ENCODE measurements around the gene INAFM1. TPM values are rescaled to one million over a fixed set of nuclear protein-coding genes. Genes with fewer than 3 reads are reported as not detected.

INAFM1 gene
- total RNA-seq, 8 experiments from 2014 or later, result 3.4 to 17.5 (median 10.4) TPM

- in situ Hi-C loops (cut with MboI; ENCODE audit: low pct_unique_long_range_greater_than_20kb in 2 of 9, low sequenced_read_pairs in 9 of 9, unreplicated experiment in 9 of 9), result loop anchor here in 1 of 9 experiments (25.0 kb wide), 1 partner anchor 94 kb away; the partner anchor contains the start of gene SAE1
- peak overlapping the region; percentile 81 to 86 for H3K27ac ChIP-seq
- H3K4me1 ChIP-seq (replicated peaks in 1 of 2), result peaks cover 11 to 12% of the 10 kb centered on the region in 2 donors
- peak; percentile 22 to 47 (median 36) for ATAC-seq (replicated peaks in 6 of 8)
- WGBS, 10 experiments, result 17 to 73% (median 43%) methylated on average over 1 to 5 of the region's 51 CpGs; no CpG with 5 or more reads in 5 of the 10 experiments
- peak overlapping the region; percentile 56 to 98 (median 85) for H3K4me3 ChIP-seq
These were observed 43.2 kb upstream of the INAFM1 start for GRCh38 chr19:47231215-47232054.

- peaks cover 4 to 6% of the 10 kb centered on the region in 2 donors for H3K4me1 ChIP-seq (replicated peaks in 1 of 2)
- in situ Hi-C loops (cut with MboI; ENCODE audit: low pct_unique_long_range_greater_than_20kb in 2 of 9, low sequenced_read_pairs in 9 of 9, unreplicated experiment in 9 of 9), result loop anchor here in 1 of 9 experiments (25.0 kb wide), 1 partner anchor 95 kb away; the partner anchor contains the start of gene SAE1
- 12 to 92% (median 77%) methylated on average over 4 to 13 of the region's 16 CpGs for WGBS, 10 experiments
- no peak overlapping the region for H3K4me3 ChIP-seq
- ATAC-seq (replicated peaks in 6 of 8), result peak in 2 of 8 experiments; percentile 5 to 9
- H3K27ac ChIP-seq, result peak overlapping the region in 1 of 2 donors; percentile 21
These were observed 42.1 kb upstream of the INAFM1 start for GRCh38 chr19:47232422-47233211.

GRCh38 chr19:47236072-47236675 is 38.5 kb upstream of the INAFM1 start:
- WGBS, 10 experiments, result 60 to 100% (median 80%) methylated on average over 1 to 7 of the region's 12 CpGs; no CpG with 5 or more reads in 1 of the 10 experiments
- ATAC-seq (replicated peaks in 6 of 8), result no peak
- Histone ChIP-seq H3K4me1 (replicated peaks in 1 of 2) (peaks cover 21 to 24% of the 10 kb centered on the region in 2 donors), H3K4me3 (no peak overlapping the region), H3K27ac (no peak overlapping the region)
- in situ Hi-C loops (cut with MboI; ENCODE audit: low pct_unique_long_range_greater_than_20kb in 2 of 9, low sequenced_read_pairs in 9 of 9, unreplicated experiment in 9 of 9), result loop anchor here in 1 of 9 experiments (25.0 kb wide), 1 partner anchor 99 kb away; the partner anchor contains the start of gene SAE1

- Histone ChIP-seq H3K27ac (peak overlapping the region; percentile 5 to 26), H3K4me3 (peak overlapping the region; percentile 24 to 40 (median 34)), H3K4me1 (replicated peaks in 1 of 2) (peaks cover 25 to 26% of the 10 kb centered on the region in 2 donors)
- 0 to 41% (median 28%) methylated on average over 1 to 6 of the region's 16 CpGs; no CpG with 5 or more reads in 4 of the 10 experiments for WGBS, 10 experiments
- no peak for ATAC-seq (replicated peaks in 6 of 8)
- in situ Hi-C loops (cut with MboI; ENCODE audit: low pct_unique_long_range_greater_than_20kb in 2 of 9, low sequenced_read_pairs in 9 of 9, unreplicated experiment in 9 of 9), result loop anchor here in 1 of 9 experiments (25.0 kb wide), 1 partner anchor 102 kb away; the partner anchor contains the start of gene SAE1
These were observed 35.5 kb upstream of the INAFM1 start for GRCh38 chr19:47239152-47239551.

- Histone ChIP-seq H3K27ac (peak overlapping the region; percentile 57 to 58), H3K4me3 (peak overlapping the region; percentile 24 to 40 (median 34)), H3K4me1 (replicated peaks in 1 of 2) (peaks cover 28 to 29% of the 10 kb centered on the region in 2 donors)
- WGBS, 10 experiments, result 20% methylated on average over 1 of the region's 62 CpGs; no CpG with 5 or more reads in 9 of the 10 experiments
- peak; percentile 3 to 76 (median 62) for ATAC-seq (replicated peaks in 6 of 8)
- in situ Hi-C loops (cut with MboI; ENCODE audit: low pct_unique_long_range_greater_than_20kb in 2 of 9, low sequenced_read_pairs in 9 of 9, unreplicated experiment in 9 of 9), result loop anchor here in 1 of 9 experiments (25.0 kb wide), 1 partner anchor 102 kb away; the partner anchor contains the start of gene SAE1
These were observed 34.9 kb upstream of the INAFM1 start for GRCh38 chr19:47239610-47240296.

- no peak for ATAC-seq (replicated peaks in 6 of 8)
- Histone ChIP-seq H3K4me3 (peak overlapping the region in 2 of 5 donors; percentile 14 to 22), H3K4me1 (replicated peaks in 1 of 2) (peaks cover 29% of the 10 kb centered on the region in 2 donors), H3K27ac (peak overlapping the region; percentile 57 to 64)
- in situ Hi-C loops (cut with MboI; ENCODE audit: low pct_unique_long_range_greater_than_20kb in 2 of 9, low sequenced_read_pairs in 9 of 9, unreplicated experiment in 9 of 9), result loop anchor here in 1 of 9 experiments (25.0 kb wide), 1 partner anchor 103 kb away; the partner anchor contains the start of gene SAE1
- 64% methylated on average over 2 of the region's 6 CpGs; no CpG with 5 or more reads in 9 of the 10 experiments for WGBS, 10 experiments
These were observed 34.1 kb upstream of the INAFM1 start for GRCh38 chr19:47240556-47240955.

GRCh38 chr19:47240996-47241918 is 33.4 kb upstream of the INAFM1 start:
- H3K4me3 ChIP-seq, result peak overlapping the region in 2 of 5 donors; percentile 14 to 22
- in situ Hi-C loops (cut with MboI; ENCODE audit: low pct_unique_long_range_greater_than_20kb in 2 of 9, low sequenced_read_pairs in 9 of 9, unreplicated experiment in 9 of 9), result loop anchor here in 1 of 9 experiments (25.0 kb wide), 1 partner anchor 104 kb away; the partner anchor contains the start of gene SAE1
- H3K27ac ChIP-seq, result peak overlapping the region; percentile 57 to 64
- peaks cover 29% of the 10 kb centered on the region in 2 donors for H3K4me1 ChIP-seq (replicated peaks in 1 of 2)
- WGBS, 10 experiments, result 21 to 60% methylated on average over 1 to 5 of the region's 27 CpGs; no CpG with 5 or more reads in 8 of the 10 experiments
- peak; percentile 2 to 37 (median 15) for ATAC-seq (replicated peaks in 6 of 8)

- in situ Hi-C loops (cut with MboI; ENCODE audit: low pct_unique_long_range_greater_than_20kb in 2 of 9, low sequenced_read_pairs in 9 of 9, unreplicated experiment in 9 of 9), result loop anchor here in 1 of 9 experiments (25.0 kb wide), 1 partner anchor 105 kb away; the partner anchor contains the start of gene SAE1
- WGBS, 10 experiments, result 67 to 100% (median 80%) methylated on average over 1 to 7 of the region's 7 CpGs; no CpG with 5 or more reads in 5 of the 10 experiments
- Histone ChIP-seq H3K4me1 (replicated peaks in 1 of 2) (peaks cover 29% of the 10 kb centered on the region in 2 donors), H3K4me3 (no peak overlapping the region), H3K27ac (peak overlapping the region in 1 of 2 donors; percentile 83)
- ATAC-seq (replicated peaks in 6 of 8), result no peak
These were observed 32.6 kb upstream of the INAFM1 start for GRCh38 chr19:47241919-47242577.

- peak in 4 of 8 experiments; percentile 15 to 31 (median 24) for ATAC-seq (replicated peaks in 6 of 8)
- in situ Hi-C loops (cut with MboI; ENCODE audit: low pct_unique_long_range_greater_than_20kb in 2 of 9, low sequenced_read_pairs in 9 of 9, unreplicated experiment in 9 of 9), result loop anchor here in 1 of 9 experiments (25.0 kb wide), 1 partner anchor 106 kb away; the partner anchor contains the start of gene SAE1
These were observed 31.3 kb upstream of the INAFM1 start for GRCh38 chr19:47243364-47243775.

More at GRCh38 chr19:47243364-47243775, 31.3 kb upstream of the INAFM1 start:
- Histone ChIP-seq H3K4me3 (peak overlapping the region; percentile 29 to 39 (median 32)), H3K27ac (peak overlapping the region; percentile 88 to 95), H3K4me1 (replicated peaks in 1 of 2) (peaks cover 29% of the 10 kb centered on the region in 2 donors)
- WGBS, 10 experiments, result 23 to 80% (median 40%) methylated on average over 1 to 6 of the region's 9 CpGs; no CpG with 5 or more reads in 3 of the 10 experiments

All from motor neuron (in vitro differentiated cells).